Endothelial cell of hepatic sinusoid (primary cell): ENCODE measurements around the gene C1orf21.

Experiments used
- in situ Hi-C: cut with HindIII; loops from 2 replicates; pipeline ENCODE4 v1.10.0; 2017; ENCODE audit warnings: low sequenced_read_pairs

C1orf21 gene

DNA sequence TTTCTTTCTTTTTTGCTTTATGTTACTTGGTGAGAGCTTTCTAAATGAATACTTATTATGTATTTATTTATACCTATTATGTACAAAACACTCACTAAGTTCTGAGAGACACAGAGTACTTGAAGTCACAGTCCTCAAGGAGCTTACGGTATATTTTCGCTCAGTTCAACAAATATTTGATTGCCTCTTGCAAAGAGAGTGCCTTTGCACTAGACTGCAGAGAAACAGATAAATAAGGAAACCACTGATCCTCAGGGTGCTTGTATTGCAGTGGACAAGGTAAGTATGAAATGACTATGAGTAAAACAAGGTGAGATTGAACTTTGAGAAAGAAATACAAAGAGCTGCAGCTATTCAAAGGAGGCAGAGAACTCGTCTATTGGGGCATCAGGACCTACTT, 123.3 kb downstream of the C1orf21 start:
- in situ Hi-C loops: no loop called here

DNA sequence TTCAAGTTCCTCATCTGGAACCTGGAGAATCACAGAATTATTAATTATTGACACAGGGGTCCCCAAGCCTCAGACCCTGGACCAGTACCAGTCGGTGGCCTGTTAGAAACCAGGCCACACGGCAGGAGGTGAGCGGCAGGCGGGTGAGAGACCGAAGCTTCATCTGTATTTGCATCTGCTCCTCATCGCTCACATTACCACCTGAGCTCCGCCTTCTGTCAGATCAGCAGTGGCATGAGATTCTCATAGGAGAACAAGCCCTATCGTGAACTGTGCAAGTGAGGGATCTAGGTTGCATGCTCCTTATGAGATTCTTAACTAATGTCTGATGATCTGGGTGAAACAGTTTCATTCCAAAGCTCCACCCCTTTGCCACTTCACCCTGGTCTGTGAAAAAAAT, 125.9 kb downstream of the C1orf21 start:
- in situ Hi-C loops: no loop called here

DNA sequence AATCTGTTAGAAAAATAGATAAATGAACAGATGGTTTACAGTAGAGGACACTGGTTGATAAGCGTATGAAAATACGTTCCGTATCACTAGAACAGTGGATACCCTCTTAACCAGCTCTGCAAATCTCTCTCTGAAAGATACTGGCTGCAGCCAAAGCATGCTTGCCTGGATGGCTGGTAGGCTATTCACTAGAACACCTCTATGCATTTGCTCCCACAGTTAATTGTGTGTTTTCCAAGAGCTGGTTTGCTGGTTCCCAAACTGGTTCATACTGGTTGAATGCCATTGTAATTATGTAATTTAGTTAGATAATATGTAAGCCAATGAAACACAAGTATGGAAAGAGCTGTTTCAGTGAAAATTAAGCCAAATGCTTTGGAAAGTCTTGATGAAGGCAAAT, 126.6 kb downstream of the C1orf21 start:
- in situ Hi-C loops: no loop called here

- in situ Hi-C loops: no loop called here
Observed at GRCh38 chr1:184513966-184514365, 127.1 kb downstream of the C1orf21 start.

GRCh38 chr1:184514447-184514846, 127.6 kb downstream of the C1orf21 start:
- in situ Hi-C loops: no loop called here

- in situ Hi-C loops: no loop called here
Observed at GRCh38 chr1:184517130-184517529, 130.3 kb downstream of the C1orf21 start.

GRCh38 chr1:184518736-184519357, 132.0 kb downstream of the C1orf21 start:
- in situ Hi-C loops: no loop called here

GRCh38 chr1:184520336-184520735, 133.5 kb downstream of the C1orf21 start:
- in situ Hi-C loops: no loop called here

- in situ Hi-C loops: no loop called here
Observed at GRCh38 chr1:184524248-184524647, 137.4 kb downstream of the C1orf21 start.

GRCh38 chr1:184527402-184527801, 140.6 kb downstream of the C1orf21 start:
- in situ Hi-C loops: no loop called here

DNA sequence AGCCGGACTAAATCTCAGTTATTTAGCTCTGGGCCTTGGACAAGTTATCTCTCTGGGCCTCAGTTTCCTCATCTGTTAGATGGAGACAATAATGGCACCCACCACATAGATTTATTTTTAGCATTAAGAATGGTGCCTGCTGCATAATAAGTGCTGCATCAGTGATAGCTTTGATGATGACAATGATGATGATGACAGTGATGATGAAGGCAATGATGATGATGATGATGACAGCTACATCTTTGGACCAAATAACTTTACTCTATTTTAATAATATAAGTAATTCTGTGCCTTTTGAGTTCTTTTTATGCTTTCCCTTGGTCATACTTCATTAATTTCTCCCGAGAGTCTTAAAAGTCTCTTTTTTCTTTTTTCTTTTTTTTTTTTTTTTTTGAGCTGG, 143.4 kb downstream of the C1orf21 start:
- in situ Hi-C loops: no loop called here

GRCh38 chr1:184531296-184531695, 144.5 kb downstream of the C1orf21 start:
- in situ Hi-C loops: no loop called here

- in situ Hi-C loops: no loop called here
Observed at GRCh38 chr1:184532199-184532598, 145.4 kb downstream of the C1orf21 start.

GRCh38 chr1:184533049-184533448, 146.2 kb downstream of the C1orf21 start:
- in situ Hi-C loops: no loop called here

DNA sequence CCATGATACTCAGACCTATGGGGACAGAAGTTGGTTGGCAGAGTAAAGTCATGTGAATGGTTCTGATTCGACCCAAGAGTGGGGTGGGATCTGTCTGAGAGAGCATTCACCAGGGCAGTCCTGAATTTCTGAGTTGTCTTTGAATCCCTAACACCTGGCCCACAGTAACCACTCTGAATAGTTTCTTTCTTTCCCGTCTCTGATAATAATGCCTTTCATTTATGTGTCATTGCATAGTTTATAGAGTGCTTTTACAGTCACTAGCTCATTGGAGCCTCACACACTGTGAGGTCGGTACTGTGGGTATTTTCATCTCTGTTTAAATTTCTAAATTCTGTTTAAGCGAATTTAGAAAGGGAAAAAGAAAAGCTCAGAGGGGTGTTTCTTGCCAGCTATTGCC, 147.1 kb downstream of the C1orf21 start:
- in situ Hi-C loops: no loop called here

- in situ Hi-C loops: no loop called here
Observed at GRCh38 chr1:184534690-184535089, 147.9 kb downstream of the C1orf21 start.

DNA sequence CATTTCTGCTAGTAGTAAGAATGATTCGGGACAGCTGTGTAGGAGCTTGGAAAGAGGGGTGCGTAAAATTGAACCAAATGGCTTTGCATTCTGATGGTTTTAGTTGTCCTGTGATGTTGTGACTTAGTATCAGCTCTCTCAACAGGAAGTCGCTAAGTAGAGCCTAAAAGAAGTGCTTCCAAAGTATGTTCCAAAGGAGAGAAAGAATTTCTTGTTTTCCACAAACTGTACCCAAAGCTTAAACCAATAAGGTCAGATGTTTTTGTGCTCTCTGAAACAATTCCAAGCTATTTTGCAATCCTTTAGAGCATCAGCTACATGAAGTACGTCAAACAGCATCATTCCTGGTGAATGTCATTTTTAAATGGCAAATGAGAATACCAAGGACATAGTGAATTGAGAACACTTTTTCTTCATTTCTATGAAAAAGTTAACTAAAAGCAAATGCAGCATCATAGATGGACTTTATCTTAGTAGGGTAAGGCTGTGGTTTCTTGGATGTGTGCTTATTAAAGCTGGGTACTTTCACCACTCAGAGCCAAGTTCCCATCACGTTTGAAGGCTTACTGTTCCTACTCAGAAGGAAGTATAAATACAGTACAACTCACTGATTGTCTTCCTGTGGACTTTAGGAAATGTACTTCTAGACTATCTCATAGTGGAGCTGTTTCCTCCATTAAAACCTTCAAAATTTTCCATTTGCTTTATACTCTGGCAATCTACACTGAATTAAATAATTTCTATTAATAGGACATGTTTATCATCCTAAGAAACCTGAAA, 148.6 kb downstream of the C1orf21 start:
- in situ Hi-C loops: no loop called here

DNA sequence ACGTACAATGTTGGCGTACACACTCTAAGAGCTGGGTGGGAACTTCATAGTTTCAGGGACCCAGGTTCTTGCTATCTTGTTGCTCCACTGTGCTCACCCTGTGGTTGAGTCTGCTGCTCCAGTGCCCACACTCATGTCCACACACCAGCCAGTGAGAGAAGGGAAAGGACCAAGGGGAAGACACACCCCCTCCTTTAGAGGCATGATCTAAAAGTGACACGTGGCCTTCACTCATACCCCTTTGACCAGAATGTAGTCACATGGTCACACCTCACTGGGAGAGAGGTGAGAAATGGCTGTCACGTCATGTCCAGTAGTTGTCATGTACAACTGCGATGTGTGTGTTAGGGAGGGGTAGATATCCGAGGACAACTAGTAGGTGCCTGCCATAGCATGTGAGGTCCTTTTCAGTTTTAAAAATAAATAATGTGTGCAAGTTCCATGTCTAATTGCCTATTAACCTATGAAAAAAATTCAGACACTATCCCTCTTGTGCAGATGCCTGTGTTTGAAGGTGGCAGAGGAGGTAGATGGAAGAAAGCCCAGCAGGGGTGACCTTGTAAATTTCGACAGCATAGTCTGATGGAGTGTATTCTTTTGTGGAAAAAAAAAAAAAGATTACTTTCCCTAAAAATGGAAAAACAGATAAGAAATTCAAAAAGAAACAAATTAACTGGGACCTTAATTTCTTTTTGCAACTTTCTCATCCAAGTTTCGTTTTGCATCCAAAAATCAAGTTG, 149.6 kb downstream of the C1orf21 start:
- in situ Hi-C loops: no loop called here

GRCh38 chr1:184539580-184539979, 152.8 kb downstream of the C1orf21 start:
- in situ Hi-C loops: no loop called here

DNA sequence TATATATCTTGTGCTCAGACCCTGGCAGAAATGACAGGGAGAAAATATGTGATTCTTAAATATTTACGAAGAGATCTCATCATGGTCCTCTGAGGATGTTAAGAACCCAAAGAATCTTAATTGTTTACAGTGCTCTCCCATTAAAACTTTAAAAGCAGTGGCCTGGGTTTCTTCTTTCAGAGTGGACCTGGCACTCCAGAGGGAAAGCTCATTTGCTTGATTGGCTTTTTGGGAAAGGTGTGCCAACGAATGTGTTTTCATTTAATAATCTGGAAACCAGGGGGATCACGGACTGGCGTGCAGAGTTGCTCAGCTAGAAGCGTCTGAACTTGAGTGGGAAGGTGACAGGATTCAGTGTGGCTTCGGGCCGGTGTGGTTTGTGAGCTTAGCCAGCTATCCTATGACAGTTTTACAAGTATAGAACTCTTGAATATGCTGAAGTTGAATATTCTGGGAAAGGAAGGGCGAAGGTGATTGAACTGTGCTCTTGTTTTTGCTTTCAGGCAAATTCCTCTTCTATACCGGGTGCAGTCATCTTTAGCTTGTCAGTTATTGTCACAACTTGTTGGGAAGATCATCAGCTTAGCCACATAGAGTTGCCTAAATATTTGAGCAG, 154.8 kb downstream of the C1orf21 start:
- in situ Hi-C loops: no loop called here

- in situ Hi-C loops: no loop called here
Observed at GRCh38 chr1:184542291-184542690, 155.5 kb downstream of the C1orf21 start.
